Choroid plexus epithelial cell (primary cell): ENCODE data around the gene ABLIM1.

Experiments used
- DNase-seq: peaks from one replicate; pipeline ENCODE4 v3.0.0-alpha.2; 2010; ENCODE audit warnings: low read depth
- H3K4me3 ChIP-seq: 2 replicates; pipeline ENCODE4 v1.5.1; 2011; ENCODE audit warnings: low read depth, mild to moderate bottlenecking, control low read depth, low read length, moderate library complexity
- CTCF ChIP-seq: conservative IDR thresholded peaks from 2 replicates; pipeline ENCODE4 v1.5.1; 2011; ENCODE audit warnings: low read depth, mild to moderate bottlenecking, control low read depth, inconsistent platforms, low read length, moderate library complexity

Gene ABLIM1

DNA sequence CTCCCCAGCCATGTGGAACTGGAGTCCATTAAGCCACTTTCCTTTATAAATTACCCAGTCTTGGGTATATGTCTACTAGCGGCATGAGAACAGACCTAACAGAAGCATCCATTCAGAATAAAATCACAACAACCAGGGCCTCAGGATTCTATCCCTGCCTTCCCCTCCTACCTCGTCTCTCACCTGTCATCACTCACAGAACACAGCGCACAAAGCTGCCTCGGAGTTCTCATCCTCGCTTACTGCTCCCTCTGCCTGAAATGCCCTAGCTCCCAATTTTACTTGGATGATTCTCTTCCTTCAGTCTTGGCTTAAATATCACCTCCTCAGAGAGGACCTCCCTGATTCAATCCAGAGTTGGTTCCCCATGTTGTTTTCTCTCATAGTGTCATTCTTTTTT, 183.1 kb downstream of the ABLIM1 start:
- no peak overlapping the region for H3K4me3 ChIP-seq
- DNase-seq: no peak
- no peak for TF ChIP-seq CTCF

GRCh38 chr10:114473776-114474175, 184.3 kb downstream of the ABLIM1 start:
- no peak for DNase-seq
- TF ChIP-seq CTCF: no peak
- no peak overlapping the region for H3K4me3 ChIP-seq

DNA sequence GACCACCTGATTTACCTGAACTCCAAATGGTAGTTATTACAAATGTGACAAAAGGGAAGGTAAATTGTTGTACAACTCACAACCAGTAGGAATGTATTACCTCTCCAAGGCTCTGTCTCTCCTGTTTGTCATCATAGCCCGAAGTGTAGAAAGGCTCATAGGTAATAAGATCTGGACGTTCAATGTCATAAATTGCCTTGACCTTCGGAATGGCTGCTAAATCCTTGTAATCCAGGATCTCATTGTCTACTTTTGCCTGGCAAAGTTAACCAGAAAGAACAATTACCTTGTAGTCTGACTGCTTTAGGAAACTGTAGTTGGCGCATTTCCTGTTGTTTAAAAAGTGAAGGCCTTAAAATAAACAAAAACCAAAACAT, 185.2 kb downstream of the ABLIM1 start:
- no peak for DNase-seq
- no peak for TF ChIP-seq CTCF
- no peak overlapping the region for H3K4me3 ChIP-seq

- H3K4me3 ChIP-seq: no peak overlapping the region
- DNase-seq: no peak
- TF ChIP-seq CTCF: no peak
Observed at GRCh38 chr10:114471906-114472876, 185.9 kb downstream of the ABLIM1 start.

GRCh38 chr10:114470956-114471905, 186.8 kb downstream of the ABLIM1 start:
- DNase-seq: peak; percentile 85
- peak; percentile 88 for TF ChIP-seq CTCF
- no peak overlapping the region for H3K4me3 ChIP-seq

DNA sequence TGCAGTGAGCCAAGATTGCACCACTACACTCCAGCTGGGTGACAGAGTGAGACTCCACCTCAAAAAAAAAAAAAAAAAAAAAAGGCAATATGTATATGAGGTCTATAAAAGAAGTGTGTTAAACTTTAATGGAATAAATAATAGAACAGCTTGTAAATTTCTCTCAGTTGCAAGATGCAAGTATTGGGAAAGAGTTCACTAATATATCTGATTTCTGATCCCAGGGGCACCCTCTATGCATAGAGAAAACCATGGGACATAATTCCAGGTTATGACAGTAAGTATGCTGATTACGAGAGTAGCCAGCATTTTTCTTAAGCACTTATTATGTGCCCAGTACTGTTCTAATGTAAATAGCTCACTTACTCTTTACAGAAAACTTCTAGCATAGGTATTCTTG, 187.7 kb downstream of the ABLIM1 start:
- no peak overlapping the region for H3K4me3 ChIP-seq
- DNase-seq: no peak
- TF ChIP-seq CTCF: no peak
